GM21825 (cell line): ENCODE results near the gene KCTD13.
"Not testable (repeated sequence)": the region's sequence is repeated elsewhere in the genome, so short reads cannot be mapped to it uniquely, and the experiment has no call there.

Experiments
- ATAC-seq: cut with Tn5 transposase; IDR thresholded peaks from one replicate; pipeline ENCODE4 v1.9.1; 2021; ENCODE audit warnings: mild to moderate bottlenecking, moderate library complexity; ENCODE audit not compliant: unreplicated experiment

The KCTD13 gene

GRCh38 chr16:29925781-29926710, at the start of gene KCTD13:
TSS of gene KCTD13 (minus strand) at chr16:29926226. CDS start at chr16:29926033, 193 bp downstream.
- ATAC-seq, result peak; percentile 87

GRCh38 chr16:29975134-29975538, 49.1 kb upstream of the KCTD13 start:
- ATAC-seq, result no peak

GRCh38 chr16:29974291-29975133, 48.5 kb upstream of the KCTD13 start:
- ATAC-seq, result no peak

GRCh38 chr16:29973384-29974246, 47.6 kb upstream of the KCTD13 start, which contains the start of gene TAOK2:
TSS of gene TAOK2 (plus strand) at chr16:29973868. CDS start at chr16:29977773, 3,905 bp downstream.
- peak; percentile 92 for ATAC-seq

- no peak for ATAC-seq
Observed at GRCh38 chr16:29972992-29973383, 47.0 kb upstream of the KCTD13 start.

DNA sequence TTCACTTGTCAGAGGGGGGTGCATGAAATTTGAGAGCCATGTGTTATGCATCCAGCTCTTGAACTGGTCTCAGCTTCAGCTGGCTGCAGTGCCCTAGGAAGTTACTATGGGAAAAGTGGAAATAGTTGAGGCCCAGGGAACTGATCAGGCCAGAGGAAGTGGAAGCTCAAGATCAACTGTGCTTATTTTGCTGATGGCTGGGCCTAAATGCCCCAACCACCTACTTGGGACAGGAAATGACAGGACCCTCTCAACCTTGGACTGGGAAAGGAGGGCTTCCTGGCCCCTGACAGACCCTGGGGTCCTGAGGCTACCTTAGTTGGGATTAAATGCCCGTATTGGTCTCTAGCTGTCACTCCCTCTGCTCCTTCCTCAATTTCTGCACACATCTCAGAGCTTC, 46.5 kb upstream of the KCTD13 start:
- ATAC-seq, result no peak

DNA sequence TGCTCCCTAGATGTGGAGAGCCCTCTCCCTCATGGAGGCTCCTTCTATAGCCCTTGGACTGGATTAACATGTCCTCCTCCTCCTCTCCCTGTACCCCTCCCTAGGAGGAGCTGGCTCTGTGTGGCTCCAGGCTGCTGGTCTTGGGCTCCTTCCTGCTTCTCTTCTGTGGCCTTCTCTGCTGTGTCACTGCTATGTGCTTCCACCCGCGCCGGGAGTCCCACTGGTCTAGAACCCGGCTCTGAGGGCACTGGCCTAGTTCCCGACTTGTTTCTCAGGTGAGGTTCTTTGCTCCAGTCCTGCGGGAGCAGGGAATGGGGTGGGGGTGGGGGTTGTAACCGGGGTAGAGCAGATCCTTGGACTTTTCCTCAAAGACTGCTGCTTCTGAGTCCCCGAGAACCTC, 45.3 kb upstream of the KCTD13 start:
- ATAC-seq, result no peak

GRCh38 chr16:29968205-29968604, 42.2 kb upstream of the KCTD13 start:
- ATAC-seq, result no peak

DNA sequence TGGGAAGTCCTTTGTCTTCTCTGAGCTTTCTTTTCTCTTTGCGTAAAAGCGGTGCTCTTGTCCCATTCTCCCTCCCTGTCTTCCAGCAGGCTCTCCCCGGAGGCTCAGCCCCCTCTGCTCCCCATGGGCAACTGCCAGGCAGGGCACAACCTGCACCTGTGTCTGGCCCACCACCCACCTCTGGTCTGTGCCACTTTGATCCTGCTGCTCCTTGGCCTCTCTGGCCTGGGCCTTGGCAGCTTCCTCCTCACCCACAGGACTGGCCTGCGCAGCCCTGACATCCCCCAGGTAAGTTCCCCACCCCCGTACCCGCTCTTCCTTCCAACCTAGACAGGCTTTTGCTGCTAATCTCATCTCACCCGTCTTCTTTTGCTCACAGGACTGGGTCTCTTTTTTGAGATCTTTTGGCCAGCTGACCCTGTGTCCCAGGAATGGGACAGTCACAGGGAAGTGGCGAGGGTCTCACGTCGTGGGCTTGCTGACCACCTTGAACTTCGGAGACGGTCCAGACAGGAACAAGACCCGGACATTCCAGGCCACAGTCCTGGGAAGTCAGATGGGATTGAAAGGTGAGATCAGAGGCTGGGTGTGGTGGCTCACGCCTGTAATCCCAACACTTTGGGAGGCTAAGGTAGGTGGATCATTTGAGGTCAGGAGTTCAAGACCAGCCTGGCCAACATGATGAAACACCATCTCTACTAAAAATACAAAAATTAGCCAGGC, 37.2 kb upstream of the KCTD13 start:
- no peak for ATAC-seq

- ATAC-seq, result no peak
Observed at GRCh38 chr16:29962344-29962994, 36.4 kb upstream of the KCTD13 start.

DNA sequence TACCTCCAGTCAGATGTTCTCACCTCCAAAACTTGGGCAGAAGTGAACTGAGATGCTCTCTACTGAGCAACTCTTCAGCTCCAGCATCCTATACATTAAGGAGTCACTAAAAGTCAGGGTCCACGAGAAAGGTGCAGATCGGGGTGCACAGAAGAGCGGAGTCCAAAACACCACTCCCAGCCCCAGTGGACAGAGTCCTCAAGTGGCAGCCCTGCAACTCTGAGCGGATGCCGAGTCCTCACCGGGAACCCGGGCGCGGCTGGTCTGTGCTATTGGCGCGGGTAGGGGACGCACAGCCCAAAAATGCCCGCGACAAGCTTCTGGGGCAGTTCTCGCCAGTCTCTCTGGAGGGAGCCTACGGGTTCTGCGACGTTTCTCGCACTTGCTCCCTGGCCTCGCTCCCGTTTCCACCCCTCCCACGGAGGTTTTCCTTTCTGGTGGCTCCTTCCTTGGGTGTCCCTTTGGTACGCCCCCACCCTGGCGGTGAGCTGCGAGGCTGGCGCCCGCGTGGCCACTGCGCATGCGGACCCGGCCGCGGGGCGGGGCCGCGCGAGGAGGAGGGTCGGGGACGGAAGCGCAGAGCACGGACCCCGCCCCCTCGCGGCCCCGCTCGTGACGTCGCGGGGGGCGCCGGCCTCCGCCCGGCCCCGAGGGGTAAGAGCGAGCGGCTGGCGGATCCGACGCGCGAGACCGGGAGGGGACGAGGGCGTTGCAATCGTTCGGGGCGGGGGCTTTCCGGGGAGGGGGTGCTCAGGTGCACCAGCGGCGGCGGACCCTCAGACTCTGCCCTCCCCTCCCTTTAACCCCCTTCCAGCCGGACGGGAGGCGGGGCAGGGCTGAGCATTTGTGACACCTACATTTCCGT, 35.7 kb upstream of the KCTD13 start, which contains the start of gene TMEM219:
TSS of gene TMEM219 (plus strand) at position 601 of the 865 bp plus-strand sequence. CDS start 1,065 bp downstream, outside the sequence.
- peak; percentile 86 for ATAC-seq

DNA sequence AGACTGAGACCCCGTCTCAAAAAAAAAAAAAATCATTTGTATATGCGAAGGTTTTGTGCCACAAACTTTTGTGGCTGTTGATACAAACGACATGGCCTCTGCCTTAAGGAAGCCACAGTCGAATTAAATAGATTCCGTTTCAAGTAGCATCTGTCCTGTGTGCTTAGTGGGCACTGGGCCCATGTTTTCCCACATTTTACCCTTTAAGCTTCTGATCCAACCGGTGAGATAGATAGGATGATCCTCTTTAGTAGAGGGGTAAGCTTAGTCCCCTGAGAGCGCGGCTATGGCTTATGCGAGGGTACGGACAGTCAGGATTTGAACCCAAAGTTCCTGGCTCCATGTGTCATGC, 35.1 kb upstream of the KCTD13 start:
- no peak for ATAC-seq

DNA sequence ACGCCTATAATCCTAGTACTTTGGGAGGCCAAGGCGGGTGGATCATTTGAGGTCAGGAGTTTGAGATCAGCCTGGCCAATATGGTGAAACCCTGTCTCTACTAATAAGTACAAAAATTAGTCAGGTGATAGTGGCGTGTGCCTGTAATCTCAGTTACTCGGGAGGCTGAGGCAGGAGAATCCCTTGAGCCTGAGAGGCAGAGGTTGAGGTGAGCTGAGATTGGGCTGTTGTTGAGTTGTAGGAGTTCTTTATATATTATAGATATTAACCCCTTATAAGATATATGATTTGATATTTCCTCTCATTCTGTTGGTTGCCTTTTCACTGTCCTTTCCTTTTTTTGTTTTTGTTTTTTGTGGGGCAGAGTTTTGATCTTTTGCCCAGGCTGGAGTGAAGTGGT, 33.8 kb upstream of the KCTD13 start:
- ATAC-seq, result not testable (repeated sequence)

DNA sequence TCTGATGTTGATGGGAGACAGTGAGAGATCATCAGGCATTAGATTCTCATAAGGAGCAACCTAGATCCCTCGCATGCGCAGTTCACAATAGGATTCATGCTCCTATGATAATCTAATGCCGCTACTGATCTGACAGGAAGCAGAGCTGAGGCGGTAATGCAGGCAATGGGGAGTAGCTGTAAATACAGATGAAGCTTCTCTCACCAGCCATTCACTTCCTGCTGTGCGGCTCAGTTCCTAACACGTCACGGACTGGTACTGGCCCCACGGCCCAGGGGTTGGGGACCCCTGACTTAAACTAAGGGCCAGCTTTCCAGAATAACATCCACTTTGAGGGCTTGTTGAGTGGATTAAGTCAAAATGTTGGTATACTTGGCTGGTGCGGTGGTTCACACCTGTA, 33.3 kb upstream of the KCTD13 start:
- no peak for ATAC-seq

DNA sequence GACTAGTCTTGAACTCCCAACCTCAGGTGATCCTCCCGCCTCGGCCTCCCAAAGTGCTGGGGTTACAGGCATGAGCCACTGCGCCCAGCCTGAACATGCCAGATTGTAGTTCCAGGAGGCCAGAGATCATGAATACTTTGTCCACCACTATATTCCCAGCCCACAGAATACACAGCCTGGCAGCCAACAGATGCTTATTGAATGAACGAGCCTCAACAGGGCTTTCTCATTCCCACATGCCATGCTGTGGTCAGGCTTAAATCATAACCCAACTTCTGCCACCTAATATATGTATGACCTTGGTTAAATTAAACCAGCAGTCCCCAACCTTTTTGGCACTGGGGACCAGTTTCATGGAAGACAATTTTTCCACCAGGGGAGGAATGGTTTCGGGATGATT, 32.7 kb upstream of the KCTD13 start:
- ATAC-seq, result no peak

- no peak for ATAC-seq
Observed at GRCh38 chr16:29951625-29952365, 25.8 kb upstream of the KCTD13 start.

DNA sequence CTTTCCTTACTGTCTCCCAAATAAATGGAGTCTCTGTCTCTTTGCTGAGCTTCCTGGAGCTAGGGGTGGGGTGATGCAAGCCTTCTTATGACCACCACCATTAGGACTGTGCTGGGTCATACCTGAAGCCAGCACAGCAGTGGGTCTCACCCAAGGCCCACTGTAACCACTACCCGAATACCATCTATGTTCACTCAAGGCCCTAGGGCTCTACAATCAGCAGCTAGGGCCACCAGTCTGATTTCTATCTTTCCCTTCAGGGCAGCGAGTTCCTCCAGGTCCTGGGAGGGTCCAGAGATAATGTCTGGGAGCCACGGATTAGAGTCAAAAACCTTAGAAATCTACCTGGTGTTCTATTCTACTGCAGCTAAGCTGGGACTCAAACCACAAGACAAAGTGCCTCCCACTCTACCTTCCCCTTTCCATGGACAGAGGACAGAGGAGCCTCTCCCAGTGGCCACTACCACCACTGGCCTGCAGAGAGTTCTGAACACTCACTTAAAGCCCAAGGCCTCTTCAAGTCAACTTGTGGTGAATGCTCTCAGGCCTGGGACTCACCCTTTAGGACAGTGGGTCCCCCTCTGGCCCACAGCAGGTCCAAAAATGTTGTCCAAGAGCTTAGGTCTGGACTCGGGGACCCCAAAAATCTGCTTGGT, 24.9 kb upstream of the KCTD13 start:
- ATAC-seq, result no peak
